ENCODE data around the gene C6orf52. TPM values are rescaled to one million over a fixed set of nuclear protein-coding genes. Genes with fewer than 3 reads are reported as not detected.

Gene C6orf52
- total and polyA plus RNA-seq, 2 of the 13 experiments (the other 11 are each of a cell fraction or from before 2014, with no cell fraction given) = 0.50 to 0.53 TPM

DNA sequence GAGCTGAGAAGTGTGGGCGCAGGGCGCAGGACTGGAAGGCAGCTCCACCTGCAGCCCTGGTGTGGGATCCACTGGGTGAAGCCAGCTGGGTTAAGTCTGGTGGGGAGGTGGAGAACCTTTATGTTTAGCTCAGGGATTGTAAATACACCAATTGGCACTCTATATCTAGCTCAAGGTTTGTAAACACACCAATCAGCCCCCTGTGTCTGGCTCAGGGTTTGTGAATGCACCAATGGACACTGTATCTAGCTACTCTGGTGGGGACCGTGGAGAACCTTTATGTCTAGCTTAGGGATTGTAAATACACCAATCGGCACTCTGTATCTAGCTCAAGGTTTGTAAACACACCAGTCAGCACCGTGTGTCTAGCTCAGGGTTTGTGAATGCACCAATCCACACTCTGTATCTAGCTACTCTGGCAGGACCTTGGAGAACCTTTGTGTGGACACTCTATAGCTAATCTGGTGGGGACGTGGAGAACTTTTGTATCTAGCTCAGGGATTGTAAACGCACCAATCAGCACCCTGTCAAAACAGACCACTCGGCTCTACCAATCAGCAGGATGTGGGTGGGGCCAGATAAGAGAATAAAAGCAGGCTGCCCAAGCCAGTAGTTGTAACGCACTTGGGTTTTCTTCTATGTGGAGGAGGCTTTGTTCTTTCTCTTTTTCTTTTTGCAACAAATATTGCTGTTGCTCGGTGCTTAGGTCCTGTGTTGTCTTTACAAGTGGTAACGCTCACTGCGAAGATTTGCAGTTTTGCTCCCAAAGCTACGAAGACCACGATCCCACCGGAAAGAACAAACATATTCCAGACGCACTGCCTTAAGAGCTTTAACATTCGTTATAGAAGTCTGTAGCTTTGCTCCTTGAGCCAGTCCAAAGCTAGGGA lies 26.8 kb upstream of the C6orf52 start (continued):
- TF ChIP-seq, protein P1, sequence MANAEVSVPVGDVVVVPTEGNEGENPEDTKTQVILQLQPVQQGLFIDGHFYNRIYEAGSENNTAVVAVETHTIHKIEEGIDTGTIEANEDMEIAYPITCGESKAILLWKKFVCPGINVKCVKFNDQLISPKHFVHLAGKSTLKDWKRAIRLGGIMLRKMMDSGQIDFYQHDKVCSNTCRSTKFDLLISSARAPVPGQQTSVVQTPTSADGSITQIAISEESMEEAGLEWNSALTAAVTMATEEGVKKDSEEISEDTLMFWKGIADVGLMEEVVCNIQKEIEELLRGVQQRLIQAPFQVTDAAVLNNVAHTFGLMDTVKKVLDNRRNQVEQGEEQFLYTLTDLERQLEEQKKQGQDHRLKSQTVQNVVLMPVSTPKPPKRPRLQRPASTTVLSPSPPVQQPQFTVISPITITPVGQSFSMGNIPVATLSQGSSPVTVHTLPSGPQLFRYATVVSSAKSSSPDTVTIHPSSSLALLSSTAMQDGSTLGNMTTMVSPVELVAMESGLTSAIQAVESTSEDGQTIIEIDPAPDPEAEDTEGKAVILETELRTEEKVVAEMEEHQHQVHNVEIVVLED (CRISPR knock-in tag; IDR thresholded peaks at IDR 0.05; ENCODE audit: borderline replicate concordance) = peak; percentile 50; the same call in 1 of the 2 replicates
- TF ChIP-seq AKNA (CRISPR knock-in tag; IDR thresholded peaks at IDR 0.05; ENCODE audit: borderline replicate concordance) (peak; percentile 91; the same call in 1 of the 2 replicates), ZNF780A (CRISPR knock-in tag; IDR thresholded peaks at IDR 0.05) (peak; percentile 72; the same call in 1 of the 2 replicates), REL (CRISPR knock-in tag; conservative IDR thresholded peaks at IDR 0.05) (0 out of 2 replicates have a peak, but pooled peaks have one; percentile 46), MIER2 (CRISPR knock-in tag; IDR thresholded peaks at IDR 0.05) (peak; percentile 56; the same call in 1 of the 2 replicates), DRAP1 (CRISPR knock-in tag; IDR thresholded peaks at IDR 0.05) (peak; percentile 93), HDAC2 (CRISPR knock-in tag; IDR thresholded peaks at IDR 0.05) (peak; percentile 50; the same call in 1 of the 2 replicates), IRF2 (CRISPR knock-in tag; IDR thresholded peaks at IDR 0.05) (peak; percentile 80; the same call in 1 of the 2 replicates), HMGXB3 (CRISPR knock-in tag; IDR thresholded peaks at IDR 0.05; ENCODE audit: borderline replicate concordance) (peak; percentile 96), ZNF816 (CRISPR knock-in tag; IDR thresholded peaks at IDR 0.05; ENCODE audit: borderline replicate concordance) (0 out of 2 replicates have a peak, but pooled peaks have one; percentile 4), KMT2A (CRISPR knock-in tag; IDR thresholded peaks at IDR 0.05) (peak; percentile 24; the same call in 1 of the 2 replicates), ZNF17 (CRISPR knock-in tag; IDR thresholded peaks at IDR 0.05) (0 out of 2 replicates have a peak, but pooled peaks have one; percentile 37)
- TF ChIP-seq, protein P2, sequence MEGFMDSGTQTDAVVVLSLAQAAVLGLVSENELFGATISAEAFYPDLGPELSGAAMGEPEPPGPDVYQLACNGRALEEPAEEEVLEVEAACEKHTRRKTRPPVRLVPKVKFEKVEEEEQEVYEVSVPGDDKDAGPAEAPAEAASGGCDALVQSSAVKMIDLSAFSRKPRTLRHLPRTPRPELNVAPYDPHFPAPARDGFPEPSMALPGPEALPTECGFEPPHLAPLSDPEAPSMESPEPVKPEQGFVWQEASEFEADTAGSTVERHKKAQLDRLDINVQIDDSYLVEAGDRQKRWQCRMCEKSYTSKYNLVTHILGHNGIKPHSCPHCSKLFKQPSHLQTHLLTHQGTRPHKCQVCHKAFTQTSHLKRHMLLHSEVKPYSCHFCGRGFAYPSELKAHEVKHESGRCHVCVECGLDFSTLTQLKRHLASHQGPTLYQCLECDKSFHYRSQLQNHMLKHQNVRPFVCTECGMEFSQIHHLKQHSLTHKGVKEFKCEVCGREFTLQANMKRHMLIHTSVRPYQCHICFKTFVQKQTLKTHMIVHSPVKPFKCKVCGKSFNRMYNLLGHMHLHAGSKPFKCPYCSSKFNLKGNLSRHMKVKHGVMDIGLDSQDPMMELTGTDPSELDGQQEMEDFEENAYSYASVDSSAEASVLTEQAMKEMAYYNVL (CRISPR knock-in tag; IDR thresholded peaks at IDR 0.05; ENCODE audit: borderline replicate concordance) = peak; percentile 39; the same call in 1 of the 2 replicates
